Neural cell (in vitro differentiated cells): ENCODE data around the gene GABBR2. TPM values are rescaled to one million over a fixed set of nuclear protein-coding genes. Genes with fewer than 3 reads are reported as not detected.

Source experiments
- H2AFZ ChIP-seq: fragments of 200-600, 300-800 bp; sonication (generic), shearing (Covaris generic); 2 replicates; pipeline ENCODE4 v1.6.0; 2014; ENCODE audit warnings: low read depth, mild to moderate bottlenecking, antibody characterized with exemption, low read length, moderate library complexity
- H3F3A ChIP-seq: fragments of 200-600 bp; shearing (Covaris generic); 2 replicates; pipeline ENCODE4 v1.6.1; 2016; ENCODE audit warnings: mild to moderate bottlenecking, moderate library complexity, mixed read lengths, antibody characterized with exemption, low read length; ENCODE audit not compliant: insufficient read depth, poor library complexity, severe bottlenecking
- H3K27ac ChIP-seq: fragments of 200-600, 300-800 bp; sonication (generic), shearing (Covaris generic); 2 replicates; pipeline ENCODE4 v1.5.1; 2014; ENCODE audit warnings: mild to moderate bottlenecking, low read length, moderate library complexity
- H3K27me3 ChIP-seq: fragments of 300-800, 200-600 bp; sonication (generic), shearing (Covaris generic); 2 replicates; pipeline ENCODE4 v1.6.0; 2014; ENCODE audit warnings: mild to moderate bottlenecking, low read depth, low read length, moderate library complexity; ENCODE audit not compliant: insufficient read depth
- H3K36me3 ChIP-seq: fragments of 300-800, 200-600 bp; sonication (generic), shearing (Covaris generic); 2 replicates; pipeline ENCODE4 v1.5.1; 2014; ENCODE audit warnings: mild to moderate bottlenecking, antibody characterized with exemption, low read length, moderate library complexity; ENCODE audit not compliant: insufficient read depth
- H3K4me2 ChIP-seq: fragments of 300-800, 200-600 bp; sonication (generic), shearing (Covaris generic); 2 replicates; pipeline ENCODE4 v1.6.0; 2014; ENCODE audit warnings: mild to moderate bottlenecking, low read length
- H3K4me3 ChIP-seq: fragments of 300-800, 200-600 bp; sonication (generic), shearing (Covaris generic); 2 replicates; pipeline ENCODE4 v1.5.1; 2014; ENCODE audit warnings: mild to moderate bottlenecking, low read length, moderate library complexity
- H3K79me2 ChIP-seq: fragments of 200-600 bp; shearing (Covaris generic); replicated peaks from 2 replicates; pipeline ENCODE4 v1.6.0; 2014; ENCODE audit warnings: mild to moderate bottlenecking, low read length, moderate library complexity; ENCODE audit not compliant: insufficient read depth
- H3K9ac ChIP-seq: fragments of 300-800, 200-600 bp; sonication (generic), shearing (Covaris generic); 2 replicates; pipeline ENCODE4 v1.6.1; 2016; ENCODE audit warnings: mild to moderate bottlenecking, low read length, mixed read lengths
- H3K9me2 ChIP-seq: fragments of 200-600 bp; shearing (Covaris generic); 2 replicates; pipeline ENCODE4 v1.6.1; 2016; ENCODE audit warnings: mild to moderate bottlenecking, low read length, mixed read lengths; ENCODE audit not compliant: insufficient read depth
- H3K9me3 ChIP-seq: fragments of 200-600, 300-800 bp; sonication (generic), shearing (Covaris generic); 2 replicates; pipeline ENCODE4 v1.6.1; 2016; ENCODE audit warnings: mild to moderate bottlenecking, mixed run types, low read length, moderate library complexity, mixed read lengths
- H4K20me1 ChIP-seq: fragments of 200-600 bp; shearing (Covaris generic); 2 replicates; pipeline ENCODE4 v1.6.1; 2016; ENCODE audit warnings: mild to moderate bottlenecking, mixed run types; ENCODE audit not compliant: insufficient read depth
- EP300 ChIP-seq: fragments of 450-650 bp; conservative IDR thresholded peaks from 2 replicates; pipeline ENCODE4 v1.6.1; 2014; ENCODE audit warnings: antibody characterized with exemption, mild to moderate bottlenecking, moderate library complexity; ENCODE audit not compliant: poor library complexity, severe bottlenecking
- EZH2 ChIP-seq: fragments of 200-600, 300-800 bp; shearing (Covaris generic), sonication (generic); IDR thresholded peaks from 2 replicates; pipeline ENCODE4 v1.6.1; 2014; ENCODE audit warnings: antibody characterized with exemption, low read length, borderline replicate concordance, mild to moderate bottlenecking; ENCODE audit not compliant: insufficient read depth, poor library complexity, severe bottlenecking
- MXI1 ChIP-seq: fragments of 450-650 bp; conservative IDR thresholded peaks from 2 replicates; pipeline ENCODE4 v1.6.1; 2014; ENCODE audit warnings: antibody characterized with exemption, mild to moderate bottlenecking; ENCODE audit not compliant: poor library complexity, severe bottlenecking
- POLR2AphosphoS5 ChIP-seq: IDR thresholded peaks from 2 replicates; pipeline ENCODE4 v1.6.1; 2012
- RAD21 ChIP-seq: fragments of 450-650 bp; conservative IDR thresholded peaks from 2 replicates; pipeline ENCODE4 v1.6.1; 2014; ENCODE audit warnings: antibody characterized with exemption, mild to moderate bottlenecking, moderate library complexity
- SMC3 ChIP-seq: fragments of 450-650 bp; conservative IDR thresholded peaks from 2 replicates; pipeline ENCODE4 v1.6.1; 2014; ENCODE audit warnings: antibody characterized with exemption, mild to moderate bottlenecking, moderate library complexity; ENCODE audit not compliant: poor library complexity
- TAF1 ChIP-seq: IDR thresholded peaks from 2 replicates; pipeline ENCODE4 v1.6.1; 2012; ENCODE audit warnings: low read depth
- polyA plus RNA-seq: library from polyadenylated mRNA; depleted of rRNA; stranded (reverse); fragments of >200 nt; gene quantifications from 2 replicates; pipeline ENCODE4 v1.2.3, GENCODE V29; 2014
- TF ChIP-seq, protein P1 (sequence below): fragments of 450-650 bp; IDR thresholded peaks from 2 replicates; pipeline ENCODE4 v1.5.1; 2014; ENCODE audit warnings: antibody characterized with exemption, mild to moderate bottlenecking, moderate library complexity; ENCODE audit not compliant: poor library complexity, severe bottlenecking
- TF ChIP-seq, protein P2 (sequence below): IDR thresholded peaks from 2 replicates; pipeline ENCODE4 v1.6.1; 2012; ENCODE audit warnings: borderline replicate concordance

The GABBR2 gene
- polyA plus RNA-seq, 1 donor from 2014 or later: 7.1 TPM

DNA sequence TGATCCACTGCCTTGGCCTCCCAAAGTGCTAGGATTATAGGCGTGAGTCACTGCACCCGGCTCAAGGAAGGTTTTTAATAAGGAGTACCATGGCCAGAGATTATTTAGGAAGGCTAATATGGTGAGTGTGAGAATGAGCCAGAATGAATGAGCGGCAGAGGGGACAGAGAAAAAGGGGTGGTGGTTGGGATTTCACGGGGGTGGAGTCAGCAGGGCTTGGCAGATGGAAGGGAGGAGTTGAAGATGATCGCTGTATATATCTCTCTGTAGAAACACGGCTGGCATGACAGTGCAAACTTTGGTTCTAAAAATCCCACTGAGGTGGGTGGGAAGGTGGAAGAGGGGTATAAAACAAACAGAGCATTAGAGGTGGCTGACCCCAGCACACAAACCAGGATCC, 276.6 kb downstream of the GABBR2 start:
- Histone ChIP-seq H3K9ac (no peak overlapping the region), H4K20me1 (no peaks in the 10 kb centered on the region), H3K9me2 (no peaks in the 10 kb centered on the region), H3F3A (no peaks in the 10 kb centered on the region), H3K79me2 (no peaks in the 10 kb centered on the region), H3K27ac (no peak overlapping the region), H3K27me3 (no peaks in the 10 kb centered on the region), H2AFZ (no peak overlapping the region), H3K36me3 (no peaks in the 10 kb centered on the region), H3K4me3 (no peak overlapping the region), H3K4me2 (no peak overlapping the region), H3K9me3 (no peaks in the 10 kb centered on the region)
- TF ChIP-seq, protein P1, sequence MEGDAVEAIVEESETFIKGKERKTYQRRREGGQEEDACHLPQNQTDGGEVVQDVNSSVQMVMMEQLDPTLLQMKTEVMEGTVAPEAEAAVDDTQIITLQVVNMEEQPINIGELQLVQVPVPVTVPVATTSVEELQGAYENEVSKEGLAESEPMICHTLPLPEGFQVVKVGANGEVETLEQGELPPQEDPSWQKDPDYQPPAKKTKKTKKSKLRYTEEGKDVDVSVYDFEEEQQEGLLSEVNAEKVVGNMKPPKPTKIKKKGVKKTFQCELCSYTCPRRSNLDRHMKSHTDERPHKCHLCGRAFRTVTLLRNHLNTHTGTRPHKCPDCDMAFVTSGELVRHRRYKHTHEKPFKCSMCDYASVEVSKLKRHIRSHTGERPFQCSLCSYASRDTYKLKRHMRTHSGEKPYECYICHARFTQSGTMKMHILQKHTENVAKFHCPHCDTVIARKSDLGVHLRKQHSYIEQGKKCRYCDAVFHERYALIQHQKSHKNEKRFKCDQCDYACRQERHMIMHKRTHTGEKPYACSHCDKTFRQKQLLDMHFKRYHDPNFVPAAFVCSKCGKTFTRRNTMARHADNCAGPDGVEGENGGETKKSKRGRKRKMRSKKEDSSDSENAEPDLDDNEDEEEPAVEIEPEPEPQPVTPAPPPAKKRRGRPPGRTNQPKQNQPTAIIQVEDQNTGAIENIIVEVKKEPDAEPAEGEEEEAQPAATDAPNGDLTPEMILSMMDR: no peak
- TF ChIP-seq POLR2AphosphoS5 (no peak), SMC3 (no peak), EZH2 (no peak), TAF1 (no peak)
- TF ChIP-seq, protein P2, sequence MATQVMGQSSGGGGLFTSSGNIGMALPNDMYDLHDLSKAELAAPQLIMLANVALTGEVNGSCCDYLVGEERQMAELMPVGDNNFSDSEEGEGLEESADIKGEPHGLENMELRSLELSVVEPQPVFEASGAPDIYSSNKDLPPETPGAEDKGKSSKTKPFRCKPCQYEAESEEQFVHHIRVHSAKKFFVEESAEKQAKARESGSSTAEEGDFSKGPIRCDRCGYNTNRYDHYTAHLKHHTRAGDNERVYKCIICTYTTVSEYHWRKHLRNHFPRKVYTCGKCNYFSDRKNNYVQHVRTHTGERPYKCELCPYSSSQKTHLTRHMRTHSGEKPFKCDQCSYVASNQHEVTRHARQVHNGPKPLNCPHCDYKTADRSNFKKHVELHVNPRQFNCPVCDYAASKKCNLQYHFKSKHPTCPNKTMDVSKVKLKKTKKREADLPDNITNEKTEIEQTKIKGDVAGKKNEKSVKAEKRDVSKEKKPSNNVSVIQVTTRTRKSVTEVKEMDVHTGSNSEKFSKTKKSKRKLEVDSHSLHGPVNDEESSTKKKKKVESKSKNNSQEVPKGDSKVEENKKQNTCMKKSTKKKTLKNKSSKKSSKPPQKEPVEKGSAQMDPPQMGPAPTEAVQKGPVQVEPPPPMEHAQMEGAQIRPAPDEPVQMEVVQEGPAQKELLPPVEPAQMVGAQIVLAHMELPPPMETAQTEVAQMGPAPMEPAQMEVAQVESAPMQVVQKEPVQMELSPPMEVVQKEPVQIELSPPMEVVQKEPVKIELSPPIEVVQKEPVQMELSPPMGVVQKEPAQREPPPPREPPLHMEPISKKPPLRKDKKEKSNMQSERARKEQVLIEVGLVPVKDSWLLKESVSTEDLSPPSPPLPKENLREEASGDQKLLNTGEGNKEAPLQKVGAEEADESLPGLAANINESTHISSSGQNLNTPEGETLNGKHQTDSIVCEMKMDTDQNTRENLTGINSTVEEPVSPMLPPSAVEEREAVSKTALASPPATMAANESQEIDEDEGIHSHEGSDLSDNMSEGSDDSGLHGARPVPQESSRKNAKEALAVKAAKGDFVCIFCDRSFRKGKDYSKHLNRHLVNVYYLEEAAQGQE: no peak

DNA sequence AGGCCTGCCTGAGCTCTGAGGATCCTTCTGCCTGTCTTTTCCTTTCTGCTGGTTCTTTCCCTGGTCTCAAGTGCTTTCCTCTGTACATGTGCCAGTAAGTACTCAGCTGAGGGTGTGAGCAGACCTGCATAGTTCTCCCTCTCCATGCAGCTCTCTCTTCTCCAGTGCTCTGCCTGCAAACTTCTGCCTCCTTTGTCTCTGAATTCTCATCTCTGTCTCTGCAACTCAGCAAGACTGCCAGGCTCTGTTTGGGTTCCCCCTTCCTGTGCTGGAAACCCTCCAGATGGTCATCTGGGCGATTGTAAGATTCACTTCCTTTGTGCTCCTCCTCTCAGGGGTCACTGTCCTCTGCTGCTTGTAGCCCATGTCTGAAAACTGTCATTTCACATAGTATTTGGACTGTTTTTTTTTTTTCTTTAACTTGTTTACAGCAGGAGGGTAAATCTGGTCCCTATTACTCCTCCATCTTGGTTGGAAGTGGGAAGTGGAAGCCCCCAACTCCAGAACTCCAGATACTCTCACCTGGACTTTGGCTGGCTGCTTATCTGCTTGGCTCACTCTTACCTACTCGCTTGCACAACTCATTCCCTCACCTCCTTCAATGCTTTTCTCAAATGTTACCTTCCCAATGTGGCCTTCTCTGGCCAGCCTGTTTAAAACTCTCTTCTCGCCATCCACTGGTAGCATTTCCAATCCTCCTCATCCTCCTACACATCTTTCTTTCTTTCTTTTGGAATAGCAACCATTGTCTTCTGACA, 278.0 kb downstream of the GABBR2 start:
- Histone ChIP-seq H3K4me3 (no peak overlapping the region), H3K9me3 (no peaks in the 10 kb centered on the region), H3K9me2 (no peaks in the 10 kb centered on the region), H3K79me2 (no peaks in the 10 kb centered on the region), H3F3A (no peaks in the 10 kb centered on the region), H2AFZ (no peak overlapping the region), H3K36me3 (no peaks in the 10 kb centered on the region), H4K20me1 (no peaks in the 10 kb centered on the region), H3K27me3 (no peaks in the 10 kb centered on the region), H3K4me2 (no peak overlapping the region), H3K9ac (no peak overlapping the region), H3K27ac (no peak overlapping the region)
- TF ChIP-seq, protein P1: no peak
- TF ChIP-seq EZH2: no peak
- TF ChIP-seq TAF1: no peak
- TF ChIP-seq SMC3: no peak
- TF ChIP-seq MXI1: no peak
- no peak for TF ChIP-seq EP300
- TF ChIP-seq RAD21: no peak
- TF ChIP-seq POLR2AphosphoS5: no peak
